DND-41 (cell line): ENCODE data around the gene RMI2.

Experiments
- ATAC-seq: fragments of 200-7000 bp; cut with Tn5 transposase; 3 replicates; pipeline ENCODE4 v1.9.1; 2021; ENCODE audit warnings: low read depth; ENCODE audit not compliant: insufficient read depth
- DNase-seq: peaks from one replicate; pipeline ENCODE4 v3.0.0-alpha.2; 2020
- H2AFZ ChIP-seq: 2 replicates; pipeline ENCODE4 v1.6.0; 2012; ENCODE audit warnings: low read depth, low read length
- H3K27ac ChIP-seq: 2 replicates; pipeline ENCODE4 v1.5.1; 2012; ENCODE audit warnings: low read length, inconsistent platforms
- H3K27me3 ChIP-seq: fragments of 200-600 bp; sonication (generic); 2 replicates; pipeline ENCODE4 v1.6.0; 2012; ENCODE audit warnings: low read length, mild to moderate bottlenecking, inconsistent platforms; ENCODE audit not compliant: insufficient read depth, poor library complexity
- H3K36me3 ChIP-seq: 2 replicates; pipeline ENCODE4 v1.5.1; 2012; ENCODE audit warnings: low read length, inconsistent platforms; ENCODE audit not compliant: insufficient read depth
- H3K4me1 ChIP-seq: 2 replicates; pipeline ENCODE4 v1.5.1; 2012; ENCODE audit warnings: mild to moderate bottlenecking, low read length; ENCODE audit not compliant: insufficient read depth
- H3K4me2 ChIP-seq: 2 replicates; pipeline ENCODE4 v1.6.0; 2012; ENCODE audit warnings: mild to moderate bottlenecking, moderate library complexity, low read length, inconsistent platforms; ENCODE audit not compliant: insufficient read depth
- H3K4me3 ChIP-seq, 2 experiments: fragments of 200-600 bp in 1 of 2; shearing (Covaris generic) in 1 of 2; 2 replicates each; pipeline ENCODE4 v1.5.1; 2012 to 2016; ENCODE audit warnings: inconsistent platforms in 2 of 2, low read length in 2 of 2, mild to moderate bottlenecking in 2 of 2, low read depth in 1 of 2, moderate library complexity in 1 of 2
- H3K79me2 ChIP-seq: 2 replicates; pipeline ENCODE4 v1.6.0; 2012; ENCODE audit warnings: low read length, inconsistent platforms; ENCODE audit not compliant: insufficient read depth
- H3K9ac ChIP-seq: 2 replicates; pipeline ENCODE4 v1.6.0; 2012; ENCODE audit warnings: low read depth, mild to moderate bottlenecking, inconsistent platforms, low read length, moderate library complexity
- H3K9me3 ChIP-seq: 2 replicates; pipeline ENCODE4 v1.5.1; 2012; ENCODE audit warnings: low read length, moderate library complexity, mild to moderate bottlenecking, inconsistent platforms; ENCODE audit not compliant: insufficient read depth, severe bottlenecking
- H4K20me1 ChIP-seq: 2 replicates; pipeline ENCODE4 v1.6.0; 2012; ENCODE audit warnings: low read length; ENCODE audit not compliant: insufficient read depth
- EZH2 ChIP-seq: IDR thresholded peaks from 3 replicates; pipeline ENCODE4 v1.6.1; 2012; ENCODE audit warnings: borderline replicate concordance, low read depth, mild to moderate bottlenecking, moderate library complexity, low read length, inconsistent platforms; ENCODE audit not compliant: severe bottlenecking
- TF ChIP-seq, protein P1 (sequence below): IDR thresholded peaks from 2 replicates; pipeline ENCODE4 v1.5.1; 2012; ENCODE audit warnings: borderline replicate concordance, low read length, moderate library complexity, mild to moderate bottlenecking; ENCODE audit not compliant: poor library complexity, severe bottlenecking; ENCODE audit errors: extremely low read depth

The RMI2 gene

DNA sequence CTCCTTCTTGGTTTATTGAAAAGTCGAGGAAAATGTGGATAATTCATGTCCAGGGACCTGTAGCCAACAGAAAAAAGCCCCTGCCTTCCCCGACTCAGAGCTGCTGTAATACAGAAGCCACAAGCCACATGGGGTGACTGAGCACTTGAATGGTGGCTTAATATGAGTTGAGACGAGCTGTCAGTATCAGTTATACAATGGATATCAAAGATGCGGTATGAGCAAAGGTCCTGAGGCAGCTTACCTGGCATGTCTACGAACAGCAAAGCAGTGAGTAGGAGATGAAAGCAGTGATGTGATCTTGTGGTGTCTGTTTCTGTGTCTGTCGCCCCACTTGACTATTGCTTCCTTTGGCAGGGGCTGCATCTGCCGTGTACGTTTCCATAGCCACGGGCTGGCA lies 12.2 kb upstream of the RMI2 start:
- Histone ChIP-seq H4K20me1 (peaks cover 3% of the 10 kb centered on the region; the same call in 1 of the 2 replicates), H2AFZ (no peak overlapping the region), H3K27ac (no peak overlapping the region), H3K4me2 (no peak overlapping the region), H3K9me3 (no peaks in the 10 kb centered on the region), H3K79me2 (no peaks in the 10 kb centered on the region), H3K4me1 (peaks cover 13% of the 10 kb centered on the region), H3K4me3 (no peak overlapping the region), H3K36me3 (no peaks in the 10 kb centered on the region), H3K9ac (no peak overlapping the region), H3K27me3 (no peaks in the 10 kb centered on the region)
- DNase-seq: no peak
- TF ChIP-seq, protein P1, sequence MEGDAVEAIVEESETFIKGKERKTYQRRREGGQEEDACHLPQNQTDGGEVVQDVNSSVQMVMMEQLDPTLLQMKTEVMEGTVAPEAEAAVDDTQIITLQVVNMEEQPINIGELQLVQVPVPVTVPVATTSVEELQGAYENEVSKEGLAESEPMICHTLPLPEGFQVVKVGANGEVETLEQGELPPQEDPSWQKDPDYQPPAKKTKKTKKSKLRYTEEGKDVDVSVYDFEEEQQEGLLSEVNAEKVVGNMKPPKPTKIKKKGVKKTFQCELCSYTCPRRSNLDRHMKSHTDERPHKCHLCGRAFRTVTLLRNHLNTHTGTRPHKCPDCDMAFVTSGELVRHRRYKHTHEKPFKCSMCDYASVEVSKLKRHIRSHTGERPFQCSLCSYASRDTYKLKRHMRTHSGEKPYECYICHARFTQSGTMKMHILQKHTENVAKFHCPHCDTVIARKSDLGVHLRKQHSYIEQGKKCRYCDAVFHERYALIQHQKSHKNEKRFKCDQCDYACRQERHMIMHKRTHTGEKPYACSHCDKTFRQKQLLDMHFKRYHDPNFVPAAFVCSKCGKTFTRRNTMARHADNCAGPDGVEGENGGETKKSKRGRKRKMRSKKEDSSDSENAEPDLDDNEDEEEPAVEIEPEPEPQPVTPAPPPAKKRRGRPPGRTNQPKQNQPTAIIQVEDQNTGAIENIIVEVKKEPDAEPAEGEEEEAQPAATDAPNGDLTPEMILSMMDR: no peak
- TF ChIP-seq EZH2: no peak
- no peak for ATAC-seq

DNA sequence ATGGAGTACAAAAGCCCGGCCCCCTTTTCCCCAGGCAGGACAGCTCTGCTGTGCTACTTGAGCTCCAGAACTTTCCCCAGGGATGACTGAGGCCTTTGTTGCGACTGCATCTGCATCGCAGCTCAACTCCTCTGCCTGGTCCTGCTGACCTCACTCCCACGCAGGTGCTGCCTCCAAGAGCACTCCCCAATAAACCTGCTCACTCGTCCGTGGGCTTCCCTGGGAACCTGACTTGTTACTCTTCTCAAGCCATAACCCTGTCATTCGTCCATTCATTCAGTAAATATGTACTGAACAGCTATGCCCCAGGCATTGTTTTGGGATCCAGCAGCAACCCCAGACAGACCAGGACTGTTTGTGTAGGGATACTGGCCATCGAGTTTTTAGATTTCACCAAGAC lies 11.6 kb upstream of the RMI2 start:
- Histone ChIP-seq H3K36me3 (no peaks in the 10 kb centered on the region), H3K9ac (no peak overlapping the region)

DNA sequence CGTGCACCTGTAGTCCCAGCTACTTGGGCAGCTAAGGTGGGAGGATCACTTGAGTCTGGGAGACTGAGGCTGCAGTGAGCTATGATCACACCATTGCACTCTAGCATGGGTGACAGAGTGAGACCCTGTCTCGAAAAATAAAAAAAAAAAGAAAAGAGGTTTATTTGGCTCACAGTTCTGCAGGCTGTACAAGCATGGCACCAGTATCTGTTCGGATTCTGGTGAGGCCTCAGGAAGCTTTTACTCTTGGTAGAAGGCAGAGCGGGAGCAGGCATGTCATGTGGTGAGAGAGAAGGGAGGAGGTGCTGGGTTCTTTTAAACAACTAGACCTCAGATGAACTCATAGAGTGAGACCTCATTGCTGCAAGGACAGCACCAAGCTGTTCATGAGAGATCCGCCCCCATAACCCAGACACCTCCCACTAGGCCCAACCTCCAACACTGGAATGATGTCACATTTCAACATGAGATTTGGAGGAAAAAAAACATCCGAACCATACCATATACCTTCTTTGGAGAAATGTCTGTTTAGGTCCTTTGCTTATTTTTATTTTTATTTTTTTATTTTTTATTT lies 10.3 kb upstream of the RMI2 start:
- Histone ChIP-seq H3K9me3 (no peaks in the 10 kb centered on the region), H3K9ac (no peak overlapping the region), H3K27ac (no peak overlapping the region), H4K20me1 (no peaks in the 10 kb centered on the region), H2AFZ (no peak overlapping the region), H3K4me1 (no peaks in the 10 kb centered on the region), H3K4me3 (no peak overlapping the region), H3K4me2 (no peak overlapping the region), H3K27me3 (no peaks in the 10 kb centered on the region), H3K36me3 (no peaks in the 10 kb centered on the region), H3K79me2 (no peaks in the 10 kb centered on the region)
- no peak for ATAC-seq
- TF ChIP-seq, protein P1: no peak
- TF ChIP-seq EZH2: no peak
- DNase-seq: no peak

More for the DNA sequence above, 11.6 kb upstream of the RMI2 start:
- Histone ChIP-seq H3K4me1 (peaks cover 6% of the 10 kb centered on the region), H3K4me2 (no peak overlapping the region), H4K20me1 (no peaks in the 10 kb centered on the region), H2AFZ (no peak overlapping the region), H3K79me2 (no peaks in the 10 kb centered on the region), H3K4me3 (no peak overlapping the region), H3K27ac (no peak overlapping the region), H3K27me3 (no peaks in the 10 kb centered on the region), H3K9me3 (no peaks in the 10 kb centered on the region)
- no peak for ATAC-seq
- TF ChIP-seq, protein P1: no peak
- TF ChIP-seq EZH2: no peak
- no peak for DNase-seq
